Esophagus muscularis mucosa (tissue), 4 donors: ENCODE measurements around the gene LPA. TPM values are rescaled to one million over a fixed set of nuclear protein-coding genes. Genes with fewer than 3 reads are reported as not detected.

Source experiments
- total RNA-seq, 4 donors: library from RNA; depleted of rRNA; stranded (reverse); fragments of >200 nt; gene quantifications; one replicate each; pipeline versions ENCODE4 v1.1.0 to v1.2.1, GENCODE V29; 2016

The LPA gene
- total RNA-seq, 4 donors from 2014 or later = not detected

Other genes starting within 250 kb of the LPA start
- gene PLG, start 38.0 kb upstream of the LPA start, total RNA-seq = not detected